Astrocyte of the spinal cord (primary cell): ENCODE results near the gene NFIC.
"Not testable (repeated sequence)": the region's sequence is repeated elsewhere in the genome, so short reads cannot be mapped to it uniquely, and the experiment has no call there.

Experiments used
- DNase-seq: peaks from one replicate; pipeline ENCODE4 v3.0.0; 2011; ENCODE audit warnings: low read depth, low spot score
- H3K4me3 ChIP-seq: 2 replicates; pipeline ENCODE4 v1.5.1; 2011; ENCODE audit warnings: low read depth, mild to moderate bottlenecking, low read length, moderate library complexity
- in situ Hi-C: cut with HindIII; loops from 2 replicates; pipeline ENCODE4 v1.10.0; 2017; ENCODE audit warnings: low sequenced_read_pairs
- TF ChIP-seq, protein P1 (sequence below): IDR thresholded peaks from 2 replicates; pipeline ENCODE4 v1.5.1; 2012; ENCODE audit warnings: low read depth, mild to moderate bottlenecking, low read length, inconsistent platforms

Gene NFIC

DNA sequence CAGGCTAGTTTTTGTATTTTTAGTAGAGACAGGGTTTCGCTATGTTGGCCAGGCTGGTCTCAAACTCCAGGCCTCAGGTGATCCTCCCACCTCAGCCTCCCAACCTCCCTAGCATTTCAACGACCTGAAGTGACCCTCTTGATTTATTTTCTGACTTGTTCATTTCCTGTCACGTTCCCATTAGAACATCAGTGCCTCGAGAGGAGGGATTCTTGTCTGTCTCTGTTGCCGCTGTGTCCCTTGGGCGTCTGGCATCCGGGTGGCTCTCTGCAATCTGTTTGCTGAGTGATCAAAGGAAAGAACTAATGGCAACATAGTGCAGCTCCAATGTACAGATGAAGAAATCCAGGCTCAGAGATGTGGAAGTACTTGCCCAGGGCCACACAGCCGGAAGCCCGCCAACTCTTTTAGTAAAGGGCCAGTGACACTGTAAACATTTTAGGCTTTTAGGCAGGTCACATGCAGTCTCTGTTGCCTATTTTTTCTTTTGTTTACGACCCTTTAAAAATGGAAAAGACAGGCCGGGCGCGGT lies 47.5 kb downstream of the NFIC start:
- no peak for DNase-seq
- no peak overlapping the region for H3K4me3 ChIP-seq
- TF ChIP-seq, protein P1, sequence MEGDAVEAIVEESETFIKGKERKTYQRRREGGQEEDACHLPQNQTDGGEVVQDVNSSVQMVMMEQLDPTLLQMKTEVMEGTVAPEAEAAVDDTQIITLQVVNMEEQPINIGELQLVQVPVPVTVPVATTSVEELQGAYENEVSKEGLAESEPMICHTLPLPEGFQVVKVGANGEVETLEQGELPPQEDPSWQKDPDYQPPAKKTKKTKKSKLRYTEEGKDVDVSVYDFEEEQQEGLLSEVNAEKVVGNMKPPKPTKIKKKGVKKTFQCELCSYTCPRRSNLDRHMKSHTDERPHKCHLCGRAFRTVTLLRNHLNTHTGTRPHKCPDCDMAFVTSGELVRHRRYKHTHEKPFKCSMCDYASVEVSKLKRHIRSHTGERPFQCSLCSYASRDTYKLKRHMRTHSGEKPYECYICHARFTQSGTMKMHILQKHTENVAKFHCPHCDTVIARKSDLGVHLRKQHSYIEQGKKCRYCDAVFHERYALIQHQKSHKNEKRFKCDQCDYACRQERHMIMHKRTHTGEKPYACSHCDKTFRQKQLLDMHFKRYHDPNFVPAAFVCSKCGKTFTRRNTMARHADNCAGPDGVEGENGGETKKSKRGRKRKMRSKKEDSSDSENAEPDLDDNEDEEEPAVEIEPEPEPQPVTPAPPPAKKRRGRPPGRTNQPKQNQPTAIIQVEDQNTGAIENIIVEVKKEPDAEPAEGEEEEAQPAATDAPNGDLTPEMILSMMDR = no peak
- in situ Hi-C loops = no loop called here

DNA sequence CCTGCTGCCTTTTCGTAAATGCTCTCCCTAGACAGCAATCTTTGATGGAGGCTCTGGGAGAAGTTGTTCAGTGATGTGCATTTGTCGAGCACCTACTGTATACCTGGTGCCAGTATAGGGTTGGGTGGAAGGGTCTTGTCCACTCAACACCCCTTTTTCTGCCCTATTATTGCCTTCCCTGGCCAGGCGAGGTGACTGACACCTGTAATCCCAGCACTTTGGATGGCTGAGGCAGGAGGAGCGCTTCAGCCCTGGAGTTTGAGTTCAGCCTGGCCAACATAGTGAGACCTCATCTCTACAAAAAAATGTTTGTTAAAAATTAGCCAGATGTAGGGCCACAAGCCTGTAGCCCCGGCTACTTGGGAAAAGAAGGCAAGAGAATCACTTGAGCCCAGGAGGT lies 49.3 kb downstream of the NFIC start:
- H3K4me3 ChIP-seq = no peak overlapping the region
- DNase-seq = no peak
- TF ChIP-seq, protein P1 = no peak
- in situ Hi-C loops = no loop called here

GRCh38 chr19:3420244-3420755 lies 53.9 kb downstream of the NFIC start:
- TF ChIP-seq, protein P1 = no peak
- in situ Hi-C loops = no loop called here
- no peak overlapping the region for H3K4me3 ChIP-seq
- DNase-seq = no peak

- no peak for DNase-seq
- in situ Hi-C loops = no loop called here
- TF ChIP-seq, protein P1 = no peak
- no peak overlapping the region for H3K4me3 ChIP-seq
These were observed 54.7 kb downstream of the NFIC start for GRCh38 chr19:3420909-3421619.

DNA sequence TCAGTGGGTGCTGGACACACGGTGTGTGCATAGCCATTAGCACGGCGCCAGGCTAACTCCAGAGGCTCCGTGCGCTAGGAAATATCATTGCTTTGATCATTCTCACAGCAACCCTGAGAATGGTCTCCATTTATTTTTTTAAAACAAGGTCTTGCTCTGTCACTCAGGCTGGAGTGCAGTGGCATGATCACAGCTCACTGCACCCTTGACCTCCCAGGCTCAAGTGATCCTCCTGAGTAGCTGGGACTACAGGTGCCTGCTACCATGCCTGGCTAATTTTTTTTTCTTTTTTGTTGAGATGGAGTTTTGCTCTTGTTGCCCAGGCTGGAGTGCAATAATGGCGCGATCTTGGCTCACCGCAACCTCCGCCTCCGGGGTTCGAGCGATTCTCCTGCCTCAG lies 55.3 kb downstream of the NFIC start:
- DNase-seq, in situ Hi-C loops: not testable (repeated sequence)

DNA sequence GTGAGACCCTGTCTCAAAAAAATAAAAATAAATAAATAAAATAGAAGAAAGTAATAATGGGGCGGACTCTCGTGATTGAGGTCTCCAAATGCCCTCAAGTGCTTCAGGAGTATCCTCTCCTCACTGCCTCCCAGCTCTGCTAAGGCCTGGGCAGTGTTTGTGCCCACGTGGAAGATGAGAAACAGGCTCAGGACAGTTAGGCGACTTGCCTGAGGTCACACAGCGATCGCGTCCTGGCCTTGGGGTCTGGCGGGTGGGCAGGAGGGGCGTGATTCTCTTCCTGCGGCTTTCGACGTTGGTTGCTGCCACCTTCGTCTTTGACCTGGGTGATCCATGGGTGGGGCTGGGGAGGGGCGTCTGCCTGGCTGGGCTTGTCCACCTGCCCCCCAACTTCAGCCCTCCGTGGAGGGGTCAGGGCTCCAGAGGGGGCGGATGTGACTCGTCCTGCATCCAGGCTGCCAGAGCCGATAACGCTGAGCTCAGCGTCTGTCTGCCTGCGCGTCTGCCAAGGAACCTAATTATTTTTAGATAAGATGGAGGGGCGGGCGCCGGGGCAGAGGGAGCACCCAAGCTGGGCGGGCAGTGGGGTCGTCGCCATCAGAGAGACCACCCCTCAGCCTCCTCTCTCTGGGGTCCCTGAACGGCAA lies 56.9 kb downstream of the NFIC start:
- H3K4me3 ChIP-seq = no peak overlapping the region
- peak; percentile 32 for DNase-seq
- in situ Hi-C loops = no loop called here
- TF ChIP-seq, protein P1 = no peak

More for the DNA sequence above, 55.3 kb downstream of the NFIC start:
- not testable (repeated sequence) for H3K4me3 ChIP-seq

DNA sequence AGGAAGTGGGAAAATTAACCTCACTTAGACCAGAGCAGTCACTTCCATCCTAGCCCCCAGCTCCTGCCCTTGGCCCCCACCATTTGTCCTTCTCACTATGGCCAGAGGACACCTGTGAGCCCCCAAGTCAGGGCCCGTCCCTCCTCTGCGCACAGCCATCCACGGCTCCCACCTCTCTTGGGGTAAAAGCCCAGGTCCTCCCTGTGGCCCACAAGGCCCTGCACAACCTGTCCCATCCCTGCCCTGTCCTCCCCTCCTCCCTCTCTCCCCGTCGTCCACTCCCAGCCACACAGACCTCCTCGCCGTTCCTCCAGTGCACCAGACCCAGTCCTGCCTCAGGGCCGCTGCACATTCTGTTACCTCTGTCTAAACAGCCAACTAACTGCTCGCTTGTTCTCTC lies 60.0 kb downstream of the NFIC start:
- in situ Hi-C loops = no loop called here
- no peak overlapping the region for H3K4me3 ChIP-seq
- DNase-seq = no peak
- TF ChIP-seq, protein P1 = no peak

DNA sequence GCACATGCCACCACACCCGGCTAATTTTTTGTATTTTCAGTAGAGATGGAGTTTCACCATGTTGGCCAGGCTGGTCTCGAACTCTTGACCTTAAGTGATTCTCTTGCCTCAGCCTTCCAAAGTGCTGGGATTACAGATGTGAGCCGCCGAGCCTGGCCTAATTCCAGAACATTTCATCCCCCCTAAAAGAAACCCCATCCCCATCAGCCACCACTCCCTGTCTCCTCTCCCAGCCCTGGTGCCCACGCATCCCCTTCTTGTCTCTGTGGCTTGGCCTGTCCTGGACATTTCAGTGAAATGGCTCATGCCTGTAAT lies 63.9 kb downstream of the NFIC start:
- H3K4me3 ChIP-seq, in situ Hi-C loops, DNase-seq: not testable (repeated sequence)
